Right hindlimb (tissue), 1 donor: ENCODE data around the gene RHOH.

Experiments used
- DNase-seq: peaks from one replicate; pipeline ENCODE4 v3.0.0-alpha.2; 2018

Gene RHOH

GRCh38 chr4:40238700-40239548 is 42.1 kb downstream of the RHOH start:
- no peak for DNase-seq

DNA sequence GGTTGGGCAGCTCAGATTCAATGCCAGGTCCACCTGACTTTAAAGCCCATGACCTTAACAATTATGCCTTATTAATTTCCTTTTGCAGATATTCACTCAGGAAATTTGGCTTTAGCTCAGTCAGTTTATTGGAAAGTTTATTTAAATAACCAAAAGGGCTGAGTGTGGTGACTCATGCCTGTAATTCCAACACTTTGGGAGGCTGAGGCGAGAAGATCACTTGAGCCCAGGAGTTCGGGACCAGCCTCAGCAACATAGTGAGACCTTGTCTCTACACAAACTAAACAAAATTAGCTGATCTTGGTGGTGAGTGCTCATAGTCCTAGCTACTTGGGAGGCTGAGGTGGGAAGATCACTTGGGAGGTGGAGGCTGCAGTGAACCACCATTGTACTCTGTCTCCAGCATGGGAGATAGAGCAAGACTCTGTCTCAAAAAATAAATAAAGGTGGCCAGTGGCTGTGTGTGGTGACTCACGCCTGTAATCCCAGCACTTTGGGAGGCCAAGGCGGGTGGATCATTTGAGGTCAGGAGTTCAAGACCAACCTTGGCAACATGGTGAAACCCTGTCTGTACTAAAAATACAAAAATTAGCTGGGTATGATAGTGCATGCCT is 43.3 kb downstream of the RHOH start:
- DNase-seq: no peak

DNA sequence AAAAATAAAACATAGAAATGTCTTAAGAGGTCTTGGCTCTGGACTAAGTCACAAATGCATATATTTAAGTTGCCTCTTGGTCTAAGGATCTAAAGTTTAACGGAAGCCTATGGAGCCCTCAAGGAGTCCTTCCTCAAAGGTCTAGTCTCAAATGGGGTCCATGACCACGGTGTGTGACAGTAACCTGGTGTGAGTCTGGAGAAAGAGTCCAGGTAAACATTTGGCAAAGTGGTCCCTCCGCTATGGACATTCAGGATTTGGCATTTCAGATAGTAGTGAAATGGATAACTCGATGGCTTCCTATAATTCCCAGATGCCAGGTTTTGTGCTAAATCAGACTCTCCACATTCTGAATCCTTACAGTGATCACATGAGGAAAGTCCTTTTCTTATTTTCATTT is 44.2 kb downstream of the RHOH start:
- no peak for DNase-seq

DNA sequence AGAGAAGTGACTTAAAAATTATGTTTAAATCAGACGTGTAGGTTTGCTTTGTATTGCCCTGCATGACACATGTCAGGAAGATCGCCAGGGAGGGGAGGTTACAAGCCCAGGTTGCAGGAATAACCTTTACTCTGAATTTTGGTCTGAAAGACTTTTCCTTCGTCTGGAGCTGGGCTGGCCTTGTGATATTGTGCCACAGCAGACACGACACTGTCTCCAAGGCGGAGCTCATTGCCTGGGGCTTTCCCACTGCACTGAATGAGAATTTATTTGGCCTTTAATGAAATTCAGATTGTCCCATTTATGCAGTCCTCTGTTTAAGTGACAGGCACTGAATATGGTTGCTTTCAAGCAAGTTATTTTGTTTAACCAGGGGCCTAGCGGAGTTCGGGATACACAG is 45.1 kb downstream of the RHOH start:
- DNase-seq: no peak

- no peak for DNase-seq
Measured at GRCh38 chr4:40243386-40243948, 46.6 kb downstream of the RHOH start.

DNA sequence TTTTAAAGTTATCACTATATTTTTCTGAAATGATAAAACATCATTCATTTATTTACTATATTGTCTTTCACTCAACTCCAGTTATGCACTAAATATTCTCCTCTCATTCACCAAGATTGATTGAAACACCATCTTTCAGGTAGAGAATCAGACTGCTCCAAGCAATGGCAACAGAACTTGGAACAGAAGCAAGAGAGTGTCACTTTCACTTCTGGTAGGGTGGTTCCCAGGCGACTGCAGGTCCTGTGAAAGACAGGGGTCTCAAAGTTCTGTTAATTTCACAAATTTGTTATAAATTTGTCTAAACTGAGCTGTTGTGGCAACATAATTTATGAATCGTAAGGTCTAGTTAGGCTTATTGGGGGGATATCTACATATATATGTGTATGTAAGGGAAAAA is 47.8 kb downstream of the RHOH start:
- DNase-seq: no peak

DNA sequence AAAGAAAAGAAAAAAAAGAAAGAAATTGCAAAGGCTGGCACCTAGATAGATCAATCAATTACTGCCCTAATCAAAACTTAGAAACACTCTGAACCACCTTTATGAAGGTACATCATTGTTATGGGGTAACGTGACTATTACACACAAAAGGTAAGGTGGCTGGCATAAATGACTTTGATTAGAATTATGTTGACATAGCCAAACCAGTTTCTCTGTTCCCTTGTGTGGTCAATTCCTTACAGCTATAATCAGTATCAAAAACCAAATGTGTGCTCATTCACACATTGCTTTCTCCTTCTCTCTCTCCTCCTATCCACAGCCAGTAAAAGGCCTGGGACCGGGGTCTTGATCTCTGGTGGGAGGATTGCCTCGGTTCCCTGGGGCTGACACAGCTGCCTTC is 48.7 kb downstream of the RHOH start:
- DNase-seq: no peak

GRCh38 chr4:40246011-40246900 is 49.4 kb downstream of the RHOH start:
- DNase-seq: no peak

- no peak for DNase-seq
Measured at GRCh38 chr4:40246938-40247337, 50.1 kb downstream of the RHOH start.

DNA sequence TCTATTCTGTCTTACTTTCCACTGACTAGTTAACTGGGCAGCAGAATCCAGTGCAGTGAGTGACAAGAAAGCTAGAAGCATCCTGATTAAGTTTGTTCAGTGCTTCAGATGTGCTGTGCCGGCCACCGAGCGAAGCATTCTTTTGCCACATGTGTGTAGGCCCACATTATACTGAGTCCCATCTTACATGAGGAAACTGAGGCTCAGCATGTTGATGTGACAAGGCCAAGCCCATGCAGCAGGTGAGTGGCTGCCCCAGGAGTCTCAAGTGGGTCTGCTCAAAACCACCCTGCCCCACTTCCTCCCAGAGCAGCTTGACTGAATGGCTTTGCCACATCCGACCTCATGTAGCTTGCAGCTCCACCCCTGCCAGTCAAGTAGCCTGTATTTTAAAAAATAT is 50.5 kb downstream of the RHOH start:
- no peak for DNase-seq

- no peak for DNase-seq
Measured at GRCh38 chr4:40251366-40251765, 54.5 kb downstream of the RHOH start.

- DNase-seq: no peak
Measured at GRCh38 chr4:40253906-40254305, 57.1 kb downstream of the RHOH start.

DNA sequence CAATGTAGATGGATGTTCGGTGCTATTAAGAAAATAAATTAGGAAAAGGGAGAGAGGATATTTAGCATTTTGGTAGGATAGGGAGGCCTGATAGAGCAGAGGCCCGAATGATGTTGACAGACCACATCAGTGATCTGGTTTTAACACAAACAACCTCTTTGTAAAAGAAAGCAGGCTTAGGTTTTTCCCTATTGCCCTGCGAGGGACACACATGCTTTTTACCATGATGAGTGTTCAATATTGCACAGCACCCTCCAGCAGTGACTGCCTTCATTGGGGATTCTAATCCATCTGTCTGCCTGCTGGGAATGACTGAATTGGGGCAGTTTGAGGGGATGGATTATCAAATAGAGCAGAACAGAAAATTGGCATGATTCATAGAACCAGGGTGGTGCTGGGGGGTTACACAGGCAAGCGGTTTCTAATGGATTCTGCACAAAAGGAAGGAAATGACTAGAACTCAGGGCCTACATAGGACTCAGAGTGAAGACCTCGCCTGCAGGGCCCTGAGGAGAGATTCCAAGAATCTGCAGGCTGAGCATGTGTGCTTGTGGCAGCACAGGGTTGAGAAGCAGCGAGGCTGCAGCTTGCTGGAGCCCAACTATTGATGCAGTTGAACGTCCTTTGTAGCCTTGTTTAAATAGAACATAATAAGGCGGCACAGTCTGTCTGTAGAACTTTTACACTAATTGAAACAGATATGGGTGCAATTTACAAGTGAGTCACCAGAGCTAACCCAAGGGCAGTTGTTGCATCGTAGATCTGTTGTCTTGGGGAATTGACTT is 58.0 kb downstream of the RHOH start:
- DNase-seq: no peak

DNA sequence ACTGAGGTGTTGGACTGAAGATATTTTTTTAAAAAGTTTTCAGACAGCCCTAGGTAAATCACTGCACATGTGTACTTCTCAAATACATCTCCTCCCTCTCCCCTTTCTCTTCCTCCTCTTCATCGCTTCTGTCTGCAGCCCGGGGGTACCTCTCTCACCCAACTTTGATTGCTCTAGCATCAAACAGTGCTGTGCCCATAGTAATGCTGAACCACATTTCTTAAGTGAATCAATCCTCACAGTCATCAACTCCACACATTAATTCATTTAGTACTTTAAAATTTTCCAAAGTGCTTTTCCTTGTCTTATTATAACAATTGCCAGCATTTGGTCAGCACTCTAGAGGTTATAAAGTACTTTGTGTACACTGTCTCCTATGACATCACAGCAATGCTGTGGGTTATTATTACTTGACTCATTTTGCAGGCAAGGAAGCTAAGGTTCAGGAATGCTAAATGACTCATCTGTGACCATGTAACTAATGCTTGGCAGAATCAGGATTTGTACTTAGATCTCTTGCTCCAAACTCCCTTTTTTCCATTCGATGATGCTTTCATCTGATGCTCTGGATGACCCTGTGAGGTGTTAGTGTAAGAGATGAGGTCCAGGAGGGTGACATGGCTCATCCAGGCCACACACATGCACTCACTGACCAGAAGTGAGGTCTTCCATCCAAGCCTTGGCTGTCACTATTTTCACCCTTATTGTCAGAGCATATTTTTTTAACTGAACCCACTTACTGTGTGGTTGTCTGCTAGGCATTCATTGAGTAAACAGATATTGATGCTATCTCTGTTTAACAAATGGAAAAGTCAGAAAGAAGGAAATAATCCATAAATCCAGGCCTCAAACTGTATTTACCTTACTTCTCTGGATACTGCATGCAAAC is 58.8 kb downstream of the RHOH start:
- DNase-seq: no peak

- DNase-seq: no peak
Measured at GRCh38 chr4:40256329-40256728, 59.5 kb downstream of the RHOH start.

DNA sequence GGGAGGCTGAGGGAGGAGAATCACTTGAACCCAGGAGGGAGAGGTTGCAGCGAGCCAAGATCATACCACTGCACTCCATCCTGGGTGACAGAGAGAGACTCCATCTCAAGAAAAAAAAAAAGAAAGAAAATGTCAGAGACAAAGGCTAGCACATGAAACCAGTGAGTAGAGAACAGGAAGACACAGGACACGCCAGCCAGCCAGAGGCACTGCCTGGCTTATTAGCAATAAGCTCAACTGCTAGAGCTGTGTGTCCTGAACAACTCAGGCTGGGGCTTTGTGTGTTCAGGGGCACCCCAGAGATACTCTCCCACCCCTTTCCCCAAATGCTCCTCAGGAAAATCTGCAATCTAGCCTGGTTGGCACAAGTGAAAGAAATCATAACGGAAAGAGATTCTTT is 60.0 kb downstream of the RHOH start:
- no peak for DNase-seq

DNA sequence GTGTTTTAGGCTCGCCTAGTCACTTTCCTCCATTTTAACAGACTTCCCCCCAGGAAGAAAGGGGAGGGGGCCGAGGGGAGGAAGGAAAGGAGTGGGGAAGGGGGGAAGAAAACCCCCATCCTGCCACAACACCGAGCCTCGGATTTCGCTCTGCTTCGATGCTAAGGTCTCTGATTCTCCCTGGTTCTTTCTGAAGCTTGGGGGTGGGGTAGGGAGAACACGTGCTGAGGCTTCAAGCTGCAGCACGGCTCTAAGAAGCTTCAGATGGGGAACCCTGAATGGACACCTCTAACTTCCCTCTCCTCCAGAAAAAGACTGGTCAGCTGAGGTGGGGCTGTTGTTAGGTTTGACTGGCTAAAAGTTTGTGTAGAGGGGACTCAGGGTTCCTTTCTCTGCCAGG is 61.8 kb downstream of the RHOH start:
- DNase-seq: no peak

- DNase-seq: no peak
Measured at GRCh38 chr4:40261231-40262076, 64.6 kb downstream of the RHOH start.

GRCh38 chr4:40262077-40262528 is 65.3 kb downstream of the RHOH start:
- no peak for DNase-seq

DNA sequence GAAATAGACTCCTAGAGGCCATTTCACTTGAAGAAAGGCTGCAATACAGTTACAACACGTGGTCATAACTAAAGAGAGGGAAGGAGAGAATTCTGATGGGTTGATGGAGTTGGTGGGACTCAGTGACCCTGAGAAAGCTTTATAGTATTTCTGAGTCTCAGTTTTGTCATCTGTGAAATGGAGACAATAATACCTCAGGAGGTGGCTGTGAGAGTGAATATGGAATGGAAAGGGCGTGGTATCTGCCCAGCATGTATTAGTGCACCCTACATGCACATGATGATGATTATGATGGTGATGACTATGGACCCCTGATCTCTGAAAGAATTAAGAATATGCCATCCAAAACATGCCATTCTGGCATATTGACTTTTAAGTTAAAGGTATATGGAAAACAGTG is 66.0 kb downstream of the RHOH start:
- no peak for DNase-seq
